Neuron (in vitro differentiated cells): ENCODE data around the gene CELSR3.

Experiments used
- H2AFZ ChIP-seq: one replicate; pipeline ENCODE4 v1.6.1; 2013; ENCODE audit warnings: low read depth, mild to moderate bottlenecking, inconsistent platforms, low read length, moderate library complexity
- H3K27me3 ChIP-seq: one replicate; pipeline ENCODE4 v1.6.1; 2013; ENCODE audit warnings: low read length; ENCODE audit not compliant: insufficient read depth
- H3K36me3 ChIP-seq: one replicate; pipeline ENCODE4 v1.6.1; 2013; ENCODE audit warnings: low read length; ENCODE audit not compliant: insufficient read depth
- H3K4me1 ChIP-seq: one replicate; pipeline ENCODE4 v1.6.1; 2013; ENCODE audit warnings: low read length; ENCODE audit not compliant: insufficient read depth
- H3K4me3 ChIP-seq: 2 replicates; pipeline ENCODE4 v1.5.1; 2013; ENCODE audit warnings: mild to moderate bottlenecking, low read length, moderate library complexity
- H3K9me3 ChIP-seq: one replicate; pipeline ENCODE4 v1.6.1; 2013; ENCODE audit warnings: low read length

Gene CELSR3

GRCh38 chr3:48682786-48683185, 20.1 kb upstream of the CELSR3 start:
- Histone ChIP-seq H3K9me3 (no peaks in the 10 kb centered on the region), H3K4me3 (no peak overlapping the region), H2AFZ (no peak overlapping the region), H3K36me3 (peaks cover 57% of the 10 kb centered on the region), H3K4me1 (peaks cover 7% of the 10 kb centered on the region), H3K27me3 (no peaks in the 10 kb centered on the region)

- no peaks in the 10 kb centered on the region for H3K27me3 ChIP-seq
- H2AFZ ChIP-seq = no peak overlapping the region
- H3K4me1 ChIP-seq = peaks cover 7% of the 10 kb centered on the region
- H3K36me3 ChIP-seq = peaks cover 55% of the 10 kb centered on the region
- H3K4me3 ChIP-seq = no peak overlapping the region
- no peaks in the 10 kb centered on the region for H3K9me3 ChIP-seq
Measured at GRCh38 chr3:48681974-48682610, 19.4 kb upstream of the CELSR3 start.

GRCh38 chr3:48681541-48681880, 18.8 kb upstream of the CELSR3 start:
- H3K9me3 ChIP-seq = no peaks in the 10 kb centered on the region
- H2AFZ ChIP-seq = no peak overlapping the region
- H3K4me1 ChIP-seq = peaks cover 7% of the 10 kb centered on the region
- no peaks in the 10 kb centered on the region for H3K27me3 ChIP-seq
- H3K36me3 ChIP-seq = peaks cover 54% of the 10 kb centered on the region
- H3K4me3 ChIP-seq = no peak overlapping the region

- Histone ChIP-seq H3K36me3 (peaks cover 59% of the 10 kb centered on the region), H3K4me3 (no peak overlapping the region)
Measured at GRCh38 chr3:48680811-48681540, 18.3 kb upstream of the CELSR3 start.

GRCh38 chr3:48679411-48680391, 17.0 kb upstream of the CELSR3 start:
- no peaks in the 10 kb centered on the region for H3K9me3 ChIP-seq
- H2AFZ ChIP-seq = no peak overlapping the region
- H3K4me3 ChIP-seq = no peak overlapping the region
- peaks cover 67% of the 10 kb centered on the region for H3K36me3 ChIP-seq
- H3K4me1 ChIP-seq = peaks cover 4% of the 10 kb centered on the region
- no peaks in the 10 kb centered on the region for H3K27me3 ChIP-seq

More at GRCh38 chr3:48680811-48681540, 18.3 kb upstream of the CELSR3 start:
- Histone ChIP-seq H3K9me3 (no peaks in the 10 kb centered on the region), H2AFZ (no peak overlapping the region), H3K27me3 (no peaks in the 10 kb centered on the region), H3K4me1 (peaks cover 7% of the 10 kb centered on the region)

GRCh38 chr3:48678566-48679380, 16.1 kb upstream of the CELSR3 start:
- Histone ChIP-seq H3K4me3 (no peak overlapping the region), H3K36me3 (peaks cover 73% of the 10 kb centered on the region), H3K4me1 (no peaks in the 10 kb centered on the region), H3K9me3 (no peaks in the 10 kb centered on the region), H2AFZ (no peak overlapping the region), H3K27me3 (no peaks in the 10 kb centered on the region)

- Histone ChIP-seq H3K4me1 (no peaks in the 10 kb centered on the region), H2AFZ (no peak overlapping the region), H3K36me3 (peaks cover 73% of the 10 kb centered on the region), H3K9me3 (no peaks in the 10 kb centered on the region), H3K4me3 (no peak overlapping the region), H3K27me3 (no peaks in the 10 kb centered on the region)
Measured at GRCh38 chr3:48678056-48678455, 15.4 kb upstream of the CELSR3 start.

GRCh38 chr3:48674505-48674904, 11.8 kb upstream of the CELSR3 start:
- Histone ChIP-seq H3K9me3 (no peaks in the 10 kb centered on the region), H2AFZ (no peak overlapping the region), H3K4me1 (no peaks in the 10 kb centered on the region), H3K27me3 (no peaks in the 10 kb centered on the region), H3K4me3 (no peak overlapping the region), H3K36me3 (peaks cover 49% of the 10 kb centered on the region)

- no peaks in the 10 kb centered on the region for H3K4me1 ChIP-seq
- H3K27me3 ChIP-seq = no peaks in the 10 kb centered on the region
- peaks cover 30% of the 10 kb centered on the region for H3K36me3 ChIP-seq
- no peaks in the 10 kb centered on the region for H3K9me3 ChIP-seq
- H3K4me3 ChIP-seq = no peak overlapping the region
- H2AFZ ChIP-seq = no peak overlapping the region
Measured at GRCh38 chr3:48672522-48672921, 9.8 kb upstream of the CELSR3 start.

- Histone ChIP-seq H3K4me1 (peaks cover 3% of the 10 kb centered on the region), H3K36me3 (peaks cover 18% of the 10 kb centered on the region), H3K4me3 (no peak overlapping the region), H3K9me3 (peaks cover 14% of the 10 kb centered on the region), H2AFZ (no peak overlapping the region), H3K27me3 (no peaks in the 10 kb centered on the region)
Measured at GRCh38 chr3:48664929-48665328, 2.2 kb upstream of the CELSR3 start.

GRCh38 chr3:48664313-48664644, 1.6 kb upstream of the CELSR3 start:
- H3K4me3 ChIP-seq = peak overlapping the region; percentile 63
- no peak overlapping the region for H2AFZ ChIP-seq

GRCh38 chr3:48663489-48664312, 1.0 kb upstream of the CELSR3 start:
- Histone ChIP-seq H3K4me3 (peak overlapping the region; percentile 63), H2AFZ (peak overlapping the region; percentile 6), H3K36me3 (peaks cover 28% of the 10 kb centered on the region), H3K9me3 (peaks cover 25% of the 10 kb centered on the region), H3K27me3 (no peaks in the 10 kb centered on the region), H3K4me1 (peaks cover 3% of the 10 kb centered on the region)

More at GRCh38 chr3:48664313-48664644, 1.6 kb upstream of the CELSR3 start:
- Histone ChIP-seq H3K27me3 (no peaks in the 10 kb centered on the region), H3K36me3 (peaks cover 24% of the 10 kb centered on the region), H3K4me1 (peaks cover 3% of the 10 kb centered on the region), H3K9me3 (peaks cover 20% of the 10 kb centered on the region)
